Measurements from ENCODE around the gene HIC2.
"Not testable (repeated sequence)": the region's sequence is repeated elsewhere in the genome, so short reads cannot be mapped to it uniquely, and the experiment has no call there.

HIC2 gene

GRCh38 chr22:21489149-21489680 is 72.0 kb downstream of the HIC2 start:
- H3K27me3 ChIP-seq (ENCODE audit: control insufficient read depth, insufficient read depth, low read length); H3K4me3 ChIP-seq (ENCODE audit: low read depth, low read length); H3K27ac ChIP-seq (ENCODE audit: low read depth, low read length); H3K4me1 ChIP-seq (ENCODE audit: control insufficient read depth, insufficient read depth, low read length); H3K9ac ChIP-seq (ENCODE audit: low read length); H3K9me3 ChIP-seq (ENCODE audit: control insufficient read depth, insufficient read depth, low read depth, low read length); H3K36me3 ChIP-seq (ENCODE audit: control insufficient read depth, insufficient read depth, low read length): not testable (repeated sequence)

DNA sequence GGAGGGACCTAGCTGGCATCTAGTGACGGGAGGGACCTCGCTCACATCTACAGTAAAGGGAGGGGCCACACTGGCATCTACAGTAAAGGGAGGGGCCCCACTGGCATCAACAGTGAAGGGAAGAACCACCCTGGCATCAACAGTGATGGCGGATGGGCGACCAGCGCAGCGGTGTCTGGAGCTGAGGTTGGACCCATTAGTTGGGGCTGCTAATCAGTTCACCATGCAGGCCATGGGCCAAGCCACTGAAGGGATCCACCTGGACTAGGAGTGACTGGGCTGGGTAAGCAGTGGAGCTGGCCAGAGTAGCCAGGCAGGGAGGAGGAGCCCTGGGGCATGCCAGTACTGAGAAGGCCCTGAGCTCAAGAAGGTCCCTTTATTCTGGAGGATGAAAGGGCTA is 73.4 kb downstream of the HIC2 start:
- not testable (repeated sequence) for H3K9ac ChIP-seq (ENCODE audit: low read length); H3K36me3 ChIP-seq (ENCODE audit: control insufficient read depth, insufficient read depth, low read length); H3K4me1 ChIP-seq (ENCODE audit: control insufficient read depth, insufficient read depth, low read length); H3K4me3 ChIP-seq (ENCODE audit: low read depth, low read length); H3K9me3 ChIP-seq (ENCODE audit: control insufficient read depth, insufficient read depth, low read depth, low read length); H3K27me3 ChIP-seq (ENCODE audit: control insufficient read depth, insufficient read depth, low read length); H3K27ac ChIP-seq (ENCODE audit: low read depth, low read length)

DNA sequence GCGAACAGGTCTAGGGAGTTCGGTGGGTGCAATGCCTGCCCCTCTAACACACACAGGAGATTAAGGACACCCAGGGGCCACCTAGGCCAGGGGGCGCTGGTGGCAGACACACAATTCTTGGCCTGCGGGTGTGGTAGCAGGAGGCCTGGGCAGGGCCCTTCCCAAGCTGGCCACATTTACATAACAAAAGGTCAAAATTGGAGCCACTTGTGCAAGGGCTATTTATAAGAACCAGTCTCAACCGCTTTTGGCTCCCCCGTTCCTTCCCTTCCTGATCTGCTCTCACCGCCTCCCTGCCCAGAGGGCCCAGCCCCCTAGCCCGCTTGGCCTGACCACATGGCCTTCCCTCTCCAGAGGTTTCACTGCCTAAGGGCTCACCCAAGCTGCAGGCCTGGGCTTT is 75.1 kb downstream of the HIC2 start:
- H3K27ac ChIP-seq (ENCODE audit: low read depth, low read length); H3K27me3 ChIP-seq (ENCODE audit: control insufficient read depth, insufficient read depth, low read length); H3K9me3 ChIP-seq (ENCODE audit: control insufficient read depth, insufficient read depth, low read depth, low read length); H3K4me3 ChIP-seq (ENCODE audit: low read depth, low read length); H3K4me1 ChIP-seq (ENCODE audit: control insufficient read depth, insufficient read depth, low read length); H3K36me3 ChIP-seq (ENCODE audit: control insufficient read depth, insufficient read depth, low read length); H3K9ac ChIP-seq (ENCODE audit: low read length): not testable (repeated sequence)

GRCh38 chr22:21493789-21494782 is 76.9 kb downstream of the HIC2 start:
- H3K9me3 ChIP-seq (ENCODE audit: control insufficient read depth, insufficient read depth, low read depth, low read length); H3K4me3 ChIP-seq (ENCODE audit: low read depth, low read length); H3K36me3 ChIP-seq (ENCODE audit: control insufficient read depth, insufficient read depth, low read length); H3K4me1 ChIP-seq (ENCODE audit: control insufficient read depth, insufficient read depth, low read length); H3K27ac ChIP-seq (ENCODE audit: low read depth, low read length); H3K9ac ChIP-seq (ENCODE audit: low read length); H3K27me3 ChIP-seq (ENCODE audit: control insufficient read depth, insufficient read depth, low read length): not testable (repeated sequence)

DNA sequence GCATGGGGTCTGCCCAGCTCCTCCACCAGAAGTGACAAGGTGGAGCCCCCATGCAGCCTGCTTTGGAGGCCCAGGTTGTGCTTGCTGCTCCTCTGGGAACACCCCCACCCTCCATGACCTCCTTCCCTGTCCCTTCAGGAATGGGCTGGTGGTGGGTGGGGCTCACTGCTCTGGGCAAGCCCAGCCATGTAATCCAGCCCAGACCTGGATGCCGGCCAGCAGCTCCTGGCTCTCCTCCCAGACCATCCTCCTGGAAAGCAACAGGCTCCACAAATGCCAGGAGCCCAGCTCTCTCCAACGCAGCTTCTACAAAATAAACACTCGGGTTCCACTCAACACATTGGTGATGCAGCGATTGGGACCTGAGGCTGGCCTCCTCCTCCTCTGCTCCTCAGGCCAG is 80.8 kb downstream of the HIC2 start:
- not testable (repeated sequence) for H3K4me1 ChIP-seq (ENCODE audit: control insufficient read depth, insufficient read depth, low read length); H3K27ac ChIP-seq (ENCODE audit: low read depth, low read length); H3K4me3 ChIP-seq (ENCODE audit: low read depth, low read length); H3K9me3 ChIP-seq (ENCODE audit: control insufficient read depth, insufficient read depth, low read depth, low read length); H3K9ac ChIP-seq (ENCODE audit: low read length); H3K27me3 ChIP-seq (ENCODE audit: control insufficient read depth, insufficient read depth, low read length); H3K36me3 ChIP-seq (ENCODE audit: control insufficient read depth, insufficient read depth, low read length)

- not testable (repeated sequence) for H3K9ac ChIP-seq (ENCODE audit: low read length); H3K9me3 ChIP-seq (ENCODE audit: control insufficient read depth, insufficient read depth, low read depth, low read length); H3K4me1 ChIP-seq (ENCODE audit: control insufficient read depth, insufficient read depth, low read length); H3K4me3 ChIP-seq (ENCODE audit: low read depth, low read length); H3K27ac ChIP-seq (ENCODE audit: low read depth, low read length); H3K27me3 ChIP-seq (ENCODE audit: control insufficient read depth, insufficient read depth, low read length); H3K36me3 ChIP-seq (ENCODE audit: control insufficient read depth, insufficient read depth, low read length)
Measured at GRCh38 chr22:21498489-21498888, 81.3 kb downstream of the HIC2 start.

DNA sequence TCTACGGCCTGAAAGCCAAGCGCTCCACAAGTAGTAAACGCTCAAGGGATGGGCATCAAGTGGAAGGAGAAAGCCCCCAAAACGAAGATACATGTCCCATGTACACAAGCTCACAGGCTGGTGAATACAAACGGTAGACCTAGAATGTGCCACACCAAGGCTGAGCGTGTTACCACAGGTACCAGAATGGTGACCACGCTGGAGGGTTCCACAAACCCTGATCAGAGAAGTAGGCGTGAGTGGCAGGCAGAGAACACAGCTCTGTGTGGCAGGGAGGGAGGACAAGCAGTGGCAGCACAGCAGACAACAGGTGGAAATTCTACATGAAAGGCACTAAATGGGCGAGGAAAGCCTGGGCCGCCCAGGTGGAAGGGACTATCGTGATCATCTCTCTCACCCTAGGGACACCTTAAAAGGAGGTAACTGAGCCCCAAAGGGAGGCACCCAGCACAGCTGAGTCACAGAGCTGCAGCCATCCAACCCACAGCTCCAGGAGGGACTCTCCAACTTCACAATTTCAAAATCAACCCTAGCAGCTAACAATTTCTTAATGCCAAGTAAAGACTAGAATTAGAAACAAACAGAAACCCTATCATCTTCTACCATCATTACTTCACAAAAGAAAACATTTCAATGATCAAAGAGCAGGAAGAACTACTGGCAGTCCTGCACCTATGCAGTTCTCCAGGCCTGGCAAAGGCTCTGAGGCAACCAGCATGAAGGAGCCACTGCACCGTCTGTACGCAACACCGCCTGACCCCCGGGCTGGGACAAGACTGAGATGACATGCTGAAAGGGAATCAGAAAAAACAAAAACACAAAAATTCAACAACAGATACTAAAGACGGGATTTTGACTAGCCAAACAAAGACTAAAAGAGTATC is 82.7 kb downstream of the HIC2 start:
- not testable (repeated sequence) for H3K4me1 ChIP-seq (ENCODE audit: control insufficient read depth, insufficient read depth, low read length); H3K4me3 ChIP-seq (ENCODE audit: low read depth, low read length); H3K9ac ChIP-seq (ENCODE audit: low read length); H3K36me3 ChIP-seq (ENCODE audit: control insufficient read depth, insufficient read depth, low read length); H3K27ac ChIP-seq (ENCODE audit: low read depth, low read length); H3K27me3 ChIP-seq (ENCODE audit: control insufficient read depth, insufficient read depth, low read length); H3K9me3 ChIP-seq (ENCODE audit: control insufficient read depth, insufficient read depth, low read depth, low read length)

All from HUES6 (cell line).